Stimulated activated CD8-positive, alpha-beta memory T cell treated with anti-CD3 and anti-CD28 coated beads, Interleukin-4, amount 100 ng/mL, for 48 hours (primary cell): ENCODE measurements around the gene KRTAP20-3.

Experiments
- DNase-seq: peaks from one replicate; pipeline ENCODE4 v3.0.0-alpha.2; 2020

The KRTAP20-3 gene

DNA sequence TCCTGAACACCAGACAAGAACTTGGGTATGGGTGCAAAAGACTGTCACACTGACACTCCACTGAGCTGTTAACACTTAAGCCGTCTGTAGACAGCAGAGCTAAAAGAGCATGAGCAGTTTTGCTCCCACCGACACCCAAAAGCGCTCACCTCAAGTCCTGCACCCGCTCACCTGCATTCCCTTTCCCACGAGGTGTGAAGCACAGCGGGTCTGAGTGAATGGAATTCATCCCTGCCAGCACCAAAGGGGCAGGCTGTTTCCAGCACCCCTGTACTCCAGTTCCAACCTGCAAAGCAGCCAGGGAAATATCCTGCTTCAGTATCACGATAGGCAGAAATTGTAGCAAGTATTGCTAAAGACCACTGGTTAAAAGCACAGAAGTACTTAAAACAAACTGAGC, 47.2 kb downstream of the KRTAP20-3 start:
- DNase-seq: no peak
